ENCODE measurements around the gene LPIN2.
"Not testable (repeated sequence)": the region's sequence is repeated elsewhere in the genome, so short reads cannot be mapped to it uniquely, and the experiment has no call there.

The LPIN2 gene

GRCh38 chr18:3044931-3045698 lies 32.2 kb upstream of the LPIN2 start:
- no peak for DNase-seq

- DNase-seq, result no peak
These were observed 29.4 kb upstream of the LPIN2 start for GRCh38 chr18:3042379-3042778.

GRCh38 chr18:3041843-3042242 lies 28.9 kb upstream of the LPIN2 start:
- DNase-seq, result no peak

- no peak for DNase-seq
These were observed 27.9 kb upstream of the LPIN2 start for GRCh38 chr18:3040881-3041280.

GRCh38 chr18:3040173-3040572 lies 27.2 kb upstream of the LPIN2 start:
- no peak for DNase-seq

- DNase-seq, result peak; percentile 15 to 34
These were observed 24.5 kb upstream of the LPIN2 start for GRCh38 chr18:3037423-3037915.

- no peak for DNase-seq
These were observed 23.2 kb upstream of the LPIN2 start for GRCh38 chr18:3036108-3036507.

- DNase-seq, result no peak
These were observed 22.7 kb upstream of the LPIN2 start for GRCh38 chr18:3035635-3036034.

- no peak for DNase-seq
These were observed 19.8 kb upstream of the LPIN2 start for GRCh38 chr18:3032721-3033120.

GRCh38 chr18:3029215-3029952 lies 16.4 kb upstream of the LPIN2 start:
- no peak for DNase-seq

- DNase-seq, result not testable (repeated sequence)
These were observed 15.2 kb upstream of the LPIN2 start for GRCh38 chr18:3028115-3028514.

GRCh38 chr18:3027370-3027891 lies 14.5 kb upstream of the LPIN2 start:
- DNase-seq, result no peak

GRCh38 chr18:3025544-3025943 lies 12.6 kb upstream of the LPIN2 start:
- no peak for DNase-seq

- DNase-seq, result not testable (repeated sequence)
These were observed 10.7 kb upstream of the LPIN2 start for GRCh38 chr18:3023603-3024002.

GRCh38 chr18:3016585-3017297 lies 3.8 kb upstream of the LPIN2 start:
- DNase-seq, result peak in 1 of 2 donors; percentile 23

- no peak for DNase-seq
These were observed 2.9 kb upstream of the LPIN2 start for GRCh38 chr18:3015851-3016250.

- DNase-seq, result no peak
These were observed 2.3 kb upstream of the LPIN2 start for GRCh38 chr18:3015204-3015592.

GRCh38 chr18:3014503-3015203 lies 1.7 kb upstream of the LPIN2 start:
- no peak for DNase-seq

GRCh38 chr18:3012136-3013023 lies 564 bp downstream of the LPIN2 start:
- peak; percentile 59 to 60 for DNase-seq

GRCh38 chr18:3010086-3010485 lies 2.9 kb downstream of the LPIN2 start:
- DNase-seq, result no peak

- no peak for DNase-seq
These were observed 4.4 kb downstream of the LPIN2 start for GRCh38 chr18:3008541-3008940.

GRCh38 chr18:3007491-3007890 lies 5.5 kb downstream of the LPIN2 start:
- no peak for DNase-seq
